GM12878 (cell line): ENCODE data around the gene DNAI2. TPM values are rescaled to one million over a fixed set of nuclear protein-coding genes. Genes with fewer than 3 reads are reported as not detected.

Experiments used
- ATAC-seq: fragments of 200-7000 bp; cut with Tn5 transposase; 3 replicates; pipeline ENCODE4 v1.9.1; 2020; ENCODE audit warnings: mild to moderate bottlenecking, moderate library complexity
- BruUV-seq: library from RNA; stranded (reverse); fragments of 400-500 nt; replicated peaks from 2 replicates; lab custom pipeline; 2021; lab: Mats Ljungman, UMichigan
- CTCF ChIA-PET: fragments of 300-600 bp; sonication (Branson Sonifier 250); formaldehyde crosslinking; extraction: SDS; loops from one replicate; lab custom pipeline; 2021; ENCODE audit warnings: inconsistent platforms; lab: Yijun Ruan, JAX
- POLR2A ChIA-PET: fragments of 350-600 bp; formaldehyde crosslinking; extraction: SDS; loops from one replicate; lab custom pipeline; 2021; ENCODE audit warnings: inconsistent platforms; lab: Charles Lee
- RAD21 ChIA-PET: fragments of 300-600 bp; sonication (Branson Sonifier 250); formaldehyde crosslinking; loops from one replicate; lab custom pipeline; 2023; ENCODE audit warnings: antibody characterized with exemption; ENCODE audit not compliant: unreplicated experiment; lab: Charles Lee
- SMC1A ChIA-PET: fragments of 300-600 bp; sonication (Branson Sonifier 250); formaldehyde crosslinking; loops from one replicate; lab custom pipeline; 2023; ENCODE audit not compliant: unreplicated experiment, uncharacterized antibody; lab: Charles Lee
- DNase-seq: peaks from one replicate; pipeline ENCODE4 v3.0.0-alpha.2; 2011; ENCODE audit warnings: low read depth, low spot score
- FAIRE-seq: peaks from 3 replicates; lab custom pipeline; 2011; peaks lifted over from hg19 to GRCh38; lab: Jason Lieb, UNC
- H2AFZ ChIP-seq: 2 replicates; pipeline ENCODE4 v1.6.0; 2011; ENCODE audit warnings: low read depth, low read length, control low read depth; ENCODE audit not compliant: control insufficient read depth
- H3K27ac ChIP-seq: 2 replicates; pipeline ENCODE4 v1.5.1; 2011; ENCODE audit warnings: control low read depth; ENCODE audit not compliant: control insufficient read depth, insufficient read depth
- H3K27me3 ChIP-seq, 2 experiments: replicated peaks in 1 of 2; 2 replicates each; pipeline versions ENCODE4 v1.6.0 to v1.6.1; 2011; ENCODE audit warnings: low read length in 1 of 2; ENCODE audit not compliant: control insufficient read depth in 2 of 2, insufficient read depth in 2 of 2
- H3K36me3 ChIP-seq, 2 experiments: 2 replicates each; pipeline ENCODE4 v1.5.1; 2011; ENCODE audit warnings: low read length in 1 of 2; ENCODE audit not compliant: control insufficient read depth in 2 of 2, insufficient read depth in 2 of 2
- H3K4me1 ChIP-seq: 2 replicates; pipeline ENCODE4 v1.6.1; 2011; ENCODE audit warnings: mild to moderate bottlenecking, low read length, moderate library complexity, mixed read lengths; ENCODE audit not compliant: control insufficient read depth, insufficient read depth
- H3K4me2 ChIP-seq: 2 replicates; pipeline ENCODE4 v1.6.0; 2011; ENCODE audit warnings: control low read depth; ENCODE audit not compliant: control insufficient read depth, insufficient read depth
- H3K4me3 ChIP-seq: fragments of 200-600 bp; sonication (generic); 2 replicates; pipeline ENCODE4 v1.5.1; 2016
- H3K79me2 ChIP-seq: 2 replicates; pipeline ENCODE4 v1.6.0; 2011; ENCODE audit warnings: low read length; ENCODE audit not compliant: control insufficient read depth, insufficient read depth
- H3K9ac ChIP-seq: 2 replicates; pipeline ENCODE4 v1.8.0; 2011; ENCODE audit warnings: low read length, control low read depth, mixed read lengths; ENCODE audit not compliant: control insufficient read depth, insufficient read depth
- H3K9me3 ChIP-seq: replicated peaks from 3 replicates; pipeline ENCODE4 v1.5.1; 2011; ENCODE audit warnings: mild to moderate bottlenecking, low read length; ENCODE audit not compliant: control insufficient read depth, insufficient read depth
- H4K20me1 ChIP-seq: 2 replicates; pipeline ENCODE4 v1.6.0; 2011; ENCODE audit not compliant: control insufficient read depth, insufficient read depth
- MEF2B ChIP-seq: fragments of 450-650 bp; IDR thresholded peaks from 2 replicates; pipeline ENCODE4 v1.6.1; 2018; ENCODE audit warnings: mild to moderate bottlenecking, moderate library complexity; ENCODE audit not compliant: partially characterized antibody, poor library complexity, severe bottlenecking
- SUPT20H ChIP-seq: IDR thresholded peaks from 2 replicates; pipeline ENCODE4 v1.6.1; 2011; ENCODE audit warnings: low read depth, mild to moderate bottlenecking, low read length, moderate library complexity, borderline replicate concordance; ENCODE audit not compliant: control insufficient read depth
- ZNF592 ChIP-seq: fragments of 450-650 bp; IDR thresholded peaks from 2 replicates; pipeline ENCODE4 v1.6.1; 2017; ENCODE audit warnings: mild to moderate bottlenecking, moderate library complexity
- WGBS: methylation state at CpG from one replicate; pipeline ENCODE4 v1.1.6; 2016; ENCODE audit warnings: low lambda C conversion rate; ENCODE audit not compliant: insufficient replicate concordance, insufficient coverage; ENCODE audit errors: missing lambda C conversion rate; 5-methylcytosine and 5-hydroxymethylcytosine counted together
- in situ Hi-C: fragments of 300-500 bp; cut with MboI; formaldehyde crosslinking; loops from 9 replicates; pipeline ENCODE4 v1.14.3; 2018; ENCODE audit warnings: mixed read lengths
- intact Hi-C: fragments of 100-400 bp; cut with micrococcal nuclease; formaldehyde crosslinking; loops from one replicate; pipeline ENCODE4 v1.14.2; 2022; ENCODE audit not compliant: unreplicated experiment
- polyA plus RNA-seq, 11 experiments: library from polyadenylated mRNA; depleted of rRNA in 4 of 11; unstranded in 6 of 11; stranded (reverse) in 5 of 11; fragments of >200 nt; fragmentation: Nextera tagmentation in 4 of 11; fragmentation: Illumina TruSeq in 1 of 11; extraction: Ambion mirVana in 4 of 11; extraction: Trizol in 1 of 11; gene quantifications; 1 replicate in 1 of 11; 2 replicates in 10 of 11; pipeline versions ENCODE4 v1.2.1 to v1.2.3, GENCODE V29; 2011 to 2016; ENCODE audit warnings: inconsistent platforms in 2 of 11, missing spikeins in 2 of 11, low read depth in 1 of 11
- total RNA-seq, 4 experiments: library from RNA; depleted of rRNA in 3 of 4; stranded (reverse); fragments of >200 nt in 3 of 4; fragmentation: Illumina TruSeq in 1 of 4; extraction: Trizol in 1 of 4; gene quantifications; 2 replicates each; pipeline versions ENCODE4 v1.2.1 to v1.2.3, GENCODE V29; 2013 to 2021

The DNAI2 gene
- total and polyA plus RNA-seq, 10 of the 15 experiments (the other 5 are each of a cell fraction or from before 2014, with no cell fraction given): 0.04 to 1.8 (median 0.13) TPM

DNA sequence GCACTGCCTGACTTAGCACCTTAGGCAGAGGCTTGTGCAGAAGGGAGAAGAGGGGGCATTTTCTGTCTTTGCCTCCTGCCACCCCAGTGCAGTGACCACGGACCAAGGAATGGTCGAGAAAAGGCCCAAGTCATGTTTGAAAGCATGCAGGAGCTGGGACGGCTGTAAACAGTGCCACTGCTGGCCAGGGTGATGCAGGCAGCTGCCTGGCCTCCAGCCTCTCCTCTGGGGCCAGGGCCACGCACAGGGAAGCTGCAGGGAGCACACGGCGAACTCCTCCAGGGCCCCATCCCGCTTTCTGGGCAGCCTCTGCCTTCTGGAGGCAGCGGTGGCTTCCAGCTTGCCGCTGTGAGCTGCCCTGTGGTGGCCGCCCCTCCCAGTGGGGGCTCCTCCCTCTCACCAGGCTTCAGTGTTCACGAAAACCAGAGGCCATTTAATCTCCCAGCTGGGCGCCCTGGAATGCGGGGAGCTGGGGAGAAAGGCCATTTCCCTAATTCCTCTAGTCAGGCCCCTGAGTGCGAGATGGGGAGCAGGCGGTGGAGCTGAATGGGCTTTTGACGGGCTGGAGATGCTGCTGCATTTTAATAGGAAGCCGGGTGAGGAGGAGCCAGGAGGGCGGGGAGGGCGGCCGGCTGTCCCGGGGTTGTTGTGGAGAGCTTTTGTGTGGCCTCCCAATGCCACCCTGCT, 28.7 kb upstream of the DNAI2 start (continued):
- TF ChIP-seq ZNF592 (no peak), MEF2B (no peak)
- TF ChIP-seq, all 136 proteins: peak for 0

GRCh38 chr17:74245871-74246270, 28.2 kb upstream of the DNAI2 start:
- no TSS peak for BruUV-seq
- in situ Hi-C loops (no loop called here), intact Hi-C loops (no loop called here)
- peaks cover 0 to 2% of the 10 kb centered on the region in 2 experiments; a peak in 2 of 4 replicates for H3K36me3 ChIP-seq
- FAIRE-seq: no peak
- no peak overlapping the region for H3K27ac ChIP-seq
- H3K9me3 ChIP-seq: no peaks in the 10 kb centered on the region; the same call in 2 of the 3 replicates
- ChIA-PET POLR2A (no interaction called here), RAD21 (no interaction called here), CTCF (no interaction called here), SMC1A (no interaction called here)
- TF ChIP-seq SUPT20H: no peak
- H3K79me2 ChIP-seq: no peaks in the 10 kb centered on the region
- no peak for DNase-seq
- no peaks in the 10 kb centered on the region for H3K27me3 ChIP-seq
- no peak for ATAC-seq
- no peak overlapping the region for H3K9ac ChIP-seq
- H2AFZ ChIP-seq: no peak overlapping the region
- no peaks in the 10 kb centered on the region for H3K4me1 ChIP-seq
- 4% methylated on average over 5 of the region's 5 CpGs for WGBS
- no peak overlapping the region for H3K4me2 ChIP-seq
- H3K4me3 ChIP-seq: no peak overlapping the region
- no peaks in the 10 kb centered on the region for H4K20me1 ChIP-seq
